GM12878 (cell line): Measurements from ENCODE around the gene OSBPL2.

Experiments used
- ATF2 ChIP-seq: IDR thresholded peaks from 2 replicates; pipeline ENCODE4 v1.6.1; 2012; ENCODE audit warnings: low read length, inconsistent platforms
- ATF3 ChIP-seq: IDR thresholded peaks from 2 replicates; pipeline ENCODE4 v1.6.1; 2011; ENCODE audit warnings: low read depth, mild to moderate bottlenecking, low read length, moderate library complexity, borderline replicate concordance; ENCODE audit errors: extremely low read depth
- BHLHE40 ChIP-seq, 2 experiments: fragments of 450-650 bp in 1 of 2; IDR thresholded peaks; 2 replicates each; pipeline ENCODE4 v1.6.1; 2011 to 2017; ENCODE audit warnings: low read depth in 2 of 2, borderline replicate concordance in 1 of 2, improper control_type of control experiment in 1 of 2, low read length in 1 of 2, mild to moderate bottlenecking in 1 of 2
- CREB1 ChIP-seq: IDR thresholded peaks from 2 replicates; pipeline ENCODE4 v1.6.1; 2012; ENCODE audit warnings: low read depth, mild to moderate bottlenecking, inconsistent platforms
- EZH2 ChIP-seq: IDR thresholded peaks from 2 replicates; pipeline ENCODE4 v1.6.1; 2012; ENCODE audit warnings: low read depth, mild to moderate bottlenecking, control low read depth, inconsistent platforms, low read length, borderline replicate concordance; ENCODE audit not compliant: control insufficient read depth
- HDAC6 ChIP-seq: fragments of 200-600 bp; sonication (generic); IDR thresholded peaks from one replicate; pipeline ENCODE4 v1.8.0; 2017; ENCODE audit warnings: antibody characterized with exemption; ENCODE audit not compliant: unreplicated experiment
- RFX5 ChIP-seq: IDR thresholded peaks from 2 replicates; pipeline ENCODE4 v1.6.1; 2011; ENCODE audit warnings: low read depth, low read length, improper control_type of control experiment
- SP1 ChIP-seq: IDR thresholded peaks from one replicate; pipeline ENCODE4 v1.6.1; 2011; ENCODE audit warnings: low read depth, low read length
- SUZ12 ChIP-seq: fragments of 200-600 bp; sonication (generic); IDR thresholded peaks from one replicate; pipeline ENCODE4 v1.6.1; 2018; ENCODE audit warnings: antibody characterized with exemption, mild to moderate bottlenecking; ENCODE audit not compliant: unreplicated experiment
- ZBTB33 ChIP-seq: fragments of 450-650 bp; IDR thresholded peaks from 2 replicates; pipeline ENCODE4 v1.6.1; 2017; ENCODE audit warnings: mild to moderate bottlenecking
- ZNF274 ChIP-seq: IDR thresholded peaks from one replicate; pipeline ENCODE4 v1.8.0; 2011; ENCODE audit not compliant: insufficient read length, insufficient read depth

DNA sequence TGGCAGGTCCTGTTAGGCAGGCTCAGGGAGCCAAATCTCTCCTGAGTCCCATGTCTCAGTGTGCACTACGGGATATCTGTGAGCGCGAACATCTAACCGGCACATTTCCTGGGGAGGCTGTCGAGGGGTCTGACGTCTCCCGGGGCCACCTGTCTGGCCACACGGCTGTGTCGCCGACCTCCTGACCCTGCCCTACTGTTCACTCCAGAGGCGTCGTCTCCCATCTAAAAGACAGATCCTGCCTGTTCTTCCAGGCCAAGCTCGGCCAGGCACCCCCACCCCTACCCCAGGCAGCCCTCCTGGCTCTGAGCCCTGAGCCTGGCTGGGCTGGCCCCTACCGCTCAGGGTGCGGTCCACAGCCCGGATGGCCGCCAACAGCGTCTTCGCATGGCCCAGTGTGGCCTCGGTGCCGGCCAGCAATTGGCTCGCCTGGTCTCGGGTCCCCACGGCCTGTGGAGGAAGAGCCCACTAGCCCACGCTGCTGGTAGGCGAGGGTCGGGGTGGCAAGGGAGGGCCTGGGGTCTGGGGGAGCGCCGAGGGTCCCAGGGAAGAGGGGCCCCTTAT, 81.1 kb downstream of the OSBPL2 start:
- TF ChIP-seq EZH2 (no peak), ATF3 (no peak), SP1 (no peak), SUZ12 (no peak), ZNF274 (no peak), CREB1 (no peak), ZBTB33 (no peak), RFX5 (no peak), HDAC6 (no peak), BHLHE40 (IDR thresholded peaks at IDR 0.05; ENCODE audit: borderline replicate concordance in 1 of 2, low read depth in 2 of 2, low read length in 1 of 2) (no peak), ATF2 (no peak)
